Esophagus muscularis mucosa (tissue), 4 donors: Measurements from ENCODE around the gene TMEM151A. TPM values are rescaled to one million over a fixed set of nuclear protein-coding genes. Genes with fewer than 3 reads are reported as not detected.
A peak's percentile ranks its signal among the peaks of the same experiment; 100 is the strongest.

Experiments used
- DNase-seq: peaks from one replicate; pipeline ENCODE4 v3.0.0-alpha.2; 2017; ENCODE audit errors: extremely low spot score
- H3K27ac ChIP-seq, 4 donors: fragments of 200-600 bp; sonication (generic); replicated peaks in 1 of 4; 1 replicate in 3 of 4; 2 replicates in 1 of 4; pipeline ENCODE4 v1.5.1; 2016 to 2019; ENCODE audit warnings: mild to moderate bottlenecking in 1 of 4
- H3K27me3 ChIP-seq, 4 donors: fragments of 200-600 bp; sonication (generic); one replicate each; pipeline versions ENCODE4 v1.5.1 to v1.6.0; 2016 to 2019
- H3K36me3 ChIP-seq, 4 donors: fragments of 200-600 bp; sonication (generic); one replicate each; pipeline ENCODE4 v1.5.1; 2016 to 2019
- H3K4me1 ChIP-seq, 4 donors: fragments of 200-600 bp; sonication (generic); one replicate each; pipeline ENCODE4 v1.5.1; 2016 to 2019
- H3K4me3 ChIP-seq, 4 donors: fragments of 200-600 bp; sonication (generic); 1 replicate in 2 of 4; 2 replicates in 2 of 4; pipeline ENCODE4 v1.5.1; 2016 to 2019; ENCODE audit warnings: mild to moderate bottlenecking in 4 of 4, moderate library complexity in 1 of 4
- H3K9me3 ChIP-seq, 4 donors: fragments of 200-600 bp; sonication (generic); 1 replicate in 3 of 4; 2 replicates in 1 of 4; pipeline ENCODE4 v1.5.1; 2016 to 2019
- CTCF ChIP-seq, 3 experiments: fragments of 200-600 bp in 2 of 3; fragments of 450-650 bp in 1 of 3; sonication (generic) in 2 of 3; IDR thresholded peaks; one replicate each; pipeline ENCODE4 v1.5.1; 2017 to 2019; ENCODE audit warnings: antibody characterized with exemption in 3 of 3, mild to moderate bottlenecking in 2 of 3, moderate library complexity in 1 of 3
- EP300 ChIP-seq: sonication (generic); formaldehyde crosslinking; IDR thresholded peaks from one replicate; pipeline ENCODE4 v1.6.1; 2017; ENCODE audit warnings: antibody characterized with exemption
- POLR2A ChIP-seq: fragments of 450-650 bp; IDR thresholded peaks from one replicate; pipeline ENCODE4 v1.6.1; 2017; ENCODE audit warnings: antibody characterized with exemption, moderate library complexity, mild to moderate bottlenecking, low read depth
- POLR2AphosphoS5 ChIP-seq, 2 donors: sonication (generic); formaldehyde crosslinking; IDR thresholded peaks; one replicate each; pipeline ENCODE4 v1.6.1; 2017; ENCODE audit warnings: antibody characterized with exemption in 2 of 2
- WGBS: methylation state at CpG from one replicate; pipeline ENCODE4 v1.1.5; 2018; 5-methylcytosine and 5-hydroxymethylcytosine counted together
- intact Hi-C: fragments of 100-400 bp; cut with DNase I; formaldehyde crosslinking; loops from one replicate; pipeline ENCODE4 v1.15.1; 2023
- total RNA-seq, 4 donors: library from RNA; depleted of rRNA; stranded (reverse); fragments of >200 nt; gene quantifications; one replicate each; pipeline versions ENCODE4 v1.1.0 to v1.2.1, GENCODE V29; 2016

Gene TMEM151A
- total RNA-seq, 4 donors from 2014 or later = 0.42 to 0.71 (median 0.54) TPM

GRCh38 chr11:66268952-66269905 lies 22.5 kb upstream of the TMEM151A start:
- no peaks in the 10 kb centered on the region for H3K9me3 ChIP-seq
- DNase-seq = no peak
- H3K36me3 ChIP-seq = peaks cover 27 to 58% (median 51%) of the 10 kb centered on the region in 4 donors
- no peak for TF ChIP-seq EP300
- no peak for TF ChIP-seq POLR2A
- TF ChIP-seq CTCF (IDR thresholded peaks at IDR 0.05) = peak in 1 of 3 experiments; percentile 5
- intact Hi-C loops = no loop called here
- H3K27me3 ChIP-seq = no peaks in the 10 kb centered on the region
- peaks cover 28 to 60% (median 45%) of the 10 kb centered on the region in 4 donors for H3K4me1 ChIP-seq
- H3K4me3 ChIP-seq = peak overlapping the region; percentile 71 to 95 (median 83)
- H3K27ac ChIP-seq = peak overlapping the region; percentile 95 to 98 (median 97)
- 2% methylated on average over 28 of the region's 32 CpGs for WGBS

- no peak for DNase-seq
- Histone ChIP-seq H3K36me3 (peaks cover 35 to 61% (median 54%) of the 10 kb centered on the region in 4 donors), H3K27ac (no peak overlapping the region), H3K9me3 (no peaks in the 10 kb centered on the region), H3K27me3 (no peaks in the 10 kb centered on the region), H3K4me1 (peaks cover 20 to 44% (median 31%) of the 10 kb centered on the region in 4 donors), H3K4me3 (no peak overlapping the region)
- TF ChIP-seq CTCF (IDR thresholded peaks at IDR 0.05) (no peak), POLR2A (no peak), EP300 (no peak), POLR2AphosphoS5 (IDR thresholded peaks at IDR 0.05) (no peak)
- intact Hi-C loops = no loop called here
- 87% methylated on average over 6 of the region's 7 CpGs for WGBS
Measured at GRCh38 chr11:66271816-66272215, 19.9 kb upstream of the TMEM151A start.

GRCh38 chr11:66272596-66272995 lies 19.1 kb upstream of the TMEM151A start:
- no peak overlapping the region for H3K4me3 ChIP-seq
- H3K27me3 ChIP-seq = no peaks in the 10 kb centered on the region
- H3K36me3 ChIP-seq = peaks cover 35 to 64% (median 55%) of the 10 kb centered on the region in 4 donors
- H3K9me3 ChIP-seq = no peaks in the 10 kb centered on the region
- DNase-seq = no peak
- no peak for TF ChIP-seq CTCF (IDR thresholded peaks at IDR 0.05)
- TF ChIP-seq POLR2A = no peak
- TF ChIP-seq POLR2AphosphoS5 (IDR thresholded peaks at IDR 0.05) = no peak
- TF ChIP-seq EP300 = no peak
- H3K4me1 ChIP-seq = peaks cover 18 to 45% (median 30%) of the 10 kb centered on the region in 4 donors
- H3K27ac ChIP-seq = no peak overlapping the region
- intact Hi-C loops = no loop called here
- 93% methylated on average over 2 of the region's 2 CpGs for WGBS

GRCh38 chr11:66274219-66274618 lies 17.5 kb upstream of the TMEM151A start:
- H3K27me3 ChIP-seq = no peaks in the 10 kb centered on the region
- intact Hi-C loops = no loop called here
- WGBS = 54% methylated on average over 1 of the region's 1 CpG
- H3K36me3 ChIP-seq = peaks cover 35 to 64% (median 55%) of the 10 kb centered on the region in 4 donors
- DNase-seq = no peak
- H3K9me3 ChIP-seq = no peaks in the 10 kb centered on the region
- TF ChIP-seq EP300 (no peak), POLR2A (no peak), POLR2AphosphoS5 (IDR thresholded peaks at IDR 0.05) (no peak), CTCF (IDR thresholded peaks at IDR 0.05) (no peak)
- no peak overlapping the region for H3K4me3 ChIP-seq
- H3K4me1 ChIP-seq = peaks cover 24 to 55% (median 39%) of the 10 kb centered on the region in 4 donors
- H3K27ac ChIP-seq = no peak overlapping the region
